ENCODE measurements around the gene CKS2.
A peak's percentile ranks its signal among the peaks of the same experiment; 100 is the strongest.

CKS2 gene

DNA sequence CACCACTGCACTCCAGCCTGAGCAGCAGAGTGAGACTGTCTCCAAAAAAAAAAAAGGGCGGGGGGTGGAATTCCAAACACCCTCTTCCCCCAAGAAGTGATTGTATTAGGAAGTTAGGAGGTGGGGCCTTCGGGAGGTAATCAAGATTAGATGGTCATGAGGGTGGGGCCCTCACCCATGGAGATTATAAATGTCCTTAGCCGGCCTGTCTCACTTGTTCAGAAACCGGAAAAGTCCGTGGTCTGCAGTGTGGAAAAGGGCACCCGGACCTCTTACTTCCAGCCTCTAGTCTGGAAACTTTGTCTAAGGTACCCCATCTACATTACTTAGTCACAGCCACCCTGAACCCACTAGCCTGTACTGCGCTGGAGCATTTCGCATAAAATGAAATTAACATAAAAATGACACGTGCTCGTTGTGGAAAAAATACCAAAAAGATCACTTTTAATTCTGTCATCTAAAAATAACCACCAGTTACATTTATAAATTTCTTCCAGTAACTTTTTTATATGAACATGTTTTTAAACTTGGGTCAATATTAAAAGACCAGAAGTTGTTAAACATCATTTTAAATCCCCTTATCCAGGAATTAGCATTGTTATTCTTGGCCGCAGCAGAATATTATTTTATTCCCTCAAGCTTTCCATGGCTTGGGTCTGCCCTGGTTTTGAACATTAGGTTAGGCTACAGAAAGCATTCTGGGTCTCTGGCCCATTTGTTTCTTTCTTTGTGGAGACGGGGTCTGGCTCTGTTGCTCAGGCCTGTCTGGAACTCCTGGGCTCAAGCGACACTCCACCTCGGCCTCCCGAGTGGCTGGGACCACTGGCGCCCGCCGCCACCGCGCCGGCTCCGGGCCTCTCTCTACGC, 1.2 kb upstream of the CKS2 start:
- ChIA-PET POLR2A (interaction anchor here (0.6 to 1.4 kb wide), 4 partner anchors 9 to 301 kb away, joined by 3 to 6 read pairs (median 4); partner anchors contain the start of gene SECISBP2), CTCF (interaction anchor here (1.0 kb wide), 1 partner anchor 9 kb away, joined by 3 read pairs; the partner anchor contains the start of gene SECISBP2)
- no peak for TF ChIP-seq TARDBP (IDR thresholded peaks at IDR 0.05)
- TF ChIP-seq ELF4 (IDR thresholded peaks at IDR 0.05), result no peak
- no peak for TF ChIP-seq SP1 (IDR thresholded peaks at IDR 0.05)
- 0 out of 2 replicates have a peak, but pooled peaks have one; percentile 12 for TF ChIP-seq NFRKB (IDR thresholded peaks at IDR 0.05)
- TF ChIP-seq L3MBTL2 (conservative IDR thresholded peaks at IDR 0.05), result 0 out of 2 replicates have a peak, but pooled peaks have one; percentile 15
- TF ChIP-seq FOXM1 (IDR thresholded peaks at IDR 0.05; ENCODE audit: borderline replicate concordance), result no peak
- no peak for TF ChIP-seq PKNOX1 (IDR thresholded peaks at IDR 0.05)
- no peak for TF ChIP-seq CTBP1 (IDR thresholded peaks at IDR 0.05; ENCODE audit: borderline replicate concordance)
- TF ChIP-seq FOXK2 (IDR thresholded peaks at IDR 0.05), result no peak
- TF ChIP-seq ARNT (IDR thresholded peaks at IDR 0.05), result no peak
- TF ChIP-seq ZNF384 (IDR thresholded peaks at IDR 0.05), result no peak
- TF ChIP-seq LEF1 (IDR thresholded peaks at IDR 0.05; ENCODE audit: borderline replicate concordance), result no peak
- DNase-seq (ENCODE audit: extremely low spot score), result no peak

DNA sequence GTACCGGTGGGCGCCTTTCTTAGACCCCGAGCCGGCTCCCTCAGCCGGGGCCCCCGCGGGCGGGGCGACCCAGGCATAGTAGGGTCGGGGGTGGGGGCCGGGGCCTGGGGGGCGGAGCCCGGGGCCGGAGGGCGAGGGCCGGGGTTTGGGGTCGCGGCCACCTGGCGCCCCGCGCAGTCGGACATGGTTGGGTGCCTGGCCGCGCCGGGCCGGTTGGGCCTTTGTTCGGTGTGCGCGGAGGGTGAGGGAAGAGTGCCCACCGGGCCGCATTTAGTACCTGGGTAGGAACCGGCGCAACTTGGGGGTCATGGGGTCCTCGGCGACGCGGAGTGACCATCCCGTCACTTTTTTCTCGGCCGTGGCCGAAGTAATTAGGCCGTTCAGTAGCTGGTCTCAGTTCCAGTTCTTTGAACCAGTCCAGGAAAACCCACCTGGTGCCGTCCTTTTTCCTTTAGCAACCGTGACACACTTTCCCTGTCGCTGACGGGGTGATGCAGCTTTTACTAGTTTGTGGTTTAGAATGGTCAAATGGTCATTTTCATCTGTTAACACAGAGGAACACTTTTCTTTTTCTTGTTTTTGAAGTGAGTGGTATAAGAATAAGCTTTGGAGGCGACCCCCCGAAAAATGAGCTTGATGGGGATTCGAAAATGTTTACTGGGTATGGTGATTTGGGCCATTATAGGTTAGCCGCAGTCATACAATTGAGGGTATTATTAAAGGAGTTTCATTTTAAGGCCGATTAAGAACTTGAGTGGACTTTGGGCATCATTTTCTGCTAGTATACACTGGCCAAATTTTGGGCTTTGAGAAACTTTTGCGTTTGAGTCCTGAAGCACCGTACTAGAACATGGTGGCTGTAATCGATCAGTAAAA, 589 bp downstream of the CKS2 start:
- ChIA-PET CTCF (no interaction called here), POLR2A (no interaction called here)
- TF ChIP-seq ZNF384 (IDR thresholded peaks at IDR 0.05) (no peak), SUZ12 (IDR thresholded peaks at IDR 0.05) (no peak), LEF1 (IDR thresholded peaks at IDR 0.05; ENCODE audit: borderline replicate concordance) (no peak), BHLHE40 (IDR thresholded peaks at IDR 0.05; ENCODE audit: borderline replicate concordance) (no peak), CTBP1 (IDR thresholded peaks at IDR 0.05; ENCODE audit: borderline replicate concordance) (no peak), FOXM1 (IDR thresholded peaks at IDR 0.05; ENCODE audit: borderline replicate concordance) (no peak), L3MBTL2 (conservative IDR thresholded peaks at IDR 0.05) (no peak), ARNT (IDR thresholded peaks at IDR 0.05) (no peak), FOXK2 (IDR thresholded peaks at IDR 0.05) (no peak), SP1 (IDR thresholded peaks at IDR 0.05) (no peak), TARDBP (IDR thresholded peaks at IDR 0.05) (no peak), NFRKB (IDR thresholded peaks at IDR 0.05) (no peak), HDGF (IDR thresholded peaks at IDR 0.05; ENCODE audit: borderline replicate concordance) (no peak), ELF4 (IDR thresholded peaks at IDR 0.05) (no peak)
- peak; percentile 19 for DNase-seq (ENCODE audit: extremely low spot score)

DNA sequence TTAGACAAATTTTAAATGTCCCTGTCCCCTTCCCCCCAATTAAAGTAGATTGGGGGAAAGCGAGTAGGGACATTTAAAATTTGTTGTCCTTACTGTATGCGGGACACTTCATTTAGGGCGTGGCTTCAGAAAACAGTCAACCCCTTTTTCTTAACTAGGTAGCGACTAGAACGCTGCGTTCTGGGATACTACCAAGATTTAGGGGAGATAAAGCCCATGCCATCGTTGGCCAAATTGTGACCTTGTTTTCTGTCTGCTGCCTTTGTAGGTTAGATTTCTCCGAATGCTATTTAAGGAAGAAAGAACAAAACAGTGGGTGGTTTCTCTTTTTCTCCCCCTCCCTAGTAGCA, 1.2 kb downstream of the CKS2 start:
- TF ChIP-seq BHLHE40 (IDR thresholded peaks at IDR 0.05; ENCODE audit: borderline replicate concordance), result no peak
- TF ChIP-seq ELF4 (IDR thresholded peaks at IDR 0.05), result no peak
- no peak for TF ChIP-seq SP1 (IDR thresholded peaks at IDR 0.05)
- TF ChIP-seq ARNT (IDR thresholded peaks at IDR 0.05), result no peak
- no peak for TF ChIP-seq LEF1 (IDR thresholded peaks at IDR 0.05; ENCODE audit: borderline replicate concordance)
- TF ChIP-seq NFRKB (IDR thresholded peaks at IDR 0.05), result no peak
- TF ChIP-seq SUZ12 (IDR thresholded peaks at IDR 0.05), result no peak
- TF ChIP-seq ZNF384 (IDR thresholded peaks at IDR 0.05), result no peak
- TF ChIP-seq HDGF (IDR thresholded peaks at IDR 0.05; ENCODE audit: borderline replicate concordance), result no peak
- TF ChIP-seq PKNOX1 (IDR thresholded peaks at IDR 0.05), result no peak
- CTCF ChIA-PET, result no interaction called here
- DNase-seq (ENCODE audit: extremely low spot score), result no peak
- POLR2A ChIA-PET, result no interaction called here

DNA sequence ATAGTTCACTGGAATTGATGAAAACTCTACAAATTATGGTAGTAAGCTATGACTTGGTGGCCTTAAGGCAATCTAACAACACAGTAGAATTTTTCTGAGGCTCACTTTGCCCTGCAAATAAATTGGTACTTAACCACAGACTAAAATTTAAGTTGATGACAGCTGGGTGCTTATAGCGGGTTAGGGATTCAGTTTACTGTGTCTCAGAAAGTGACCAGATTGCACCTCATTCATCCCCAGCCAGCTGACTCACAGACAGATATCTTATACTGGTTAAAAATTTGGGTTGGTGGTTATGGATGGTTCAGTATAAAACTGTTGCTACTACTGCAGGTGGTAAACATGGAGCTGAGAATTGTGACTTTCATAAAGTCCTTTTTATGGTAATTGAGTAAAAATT, 2.8 kb downstream of the CKS2 start:
- CTCF ChIA-PET, result no interaction called here

More for the DNA sequence above, 2.8 kb downstream of the CKS2 start:
- POLR2A ChIA-PET, result interaction anchor here (0.7 kb wide), 1 partner anchor 61 kb away, joined by 3 read pairs; no protein-coding TSS in a partner anchor
- DNase-seq (ENCODE audit: extremely low spot score), result no peak
- no peak for TF ChIP-seq BHLHE40 (IDR thresholded peaks at IDR 0.05; ENCODE audit: borderline replicate concordance)
- no peak for TF ChIP-seq ZNF384 (IDR thresholded peaks at IDR 0.05)
- no peak for TF ChIP-seq LEF1 (IDR thresholded peaks at IDR 0.05; ENCODE audit: borderline replicate concordance)
- TF ChIP-seq TARDBP (IDR thresholded peaks at IDR 0.05), result no peak
- TF ChIP-seq FOXK2 (IDR thresholded peaks at IDR 0.05), result no peak
- TF ChIP-seq ELF4 (IDR thresholded peaks at IDR 0.05), result no peak
- TF ChIP-seq L3MBTL2 (conservative IDR thresholded peaks at IDR 0.05), result no peak
- TF ChIP-seq NFRKB (IDR thresholded peaks at IDR 0.05), result no peak
- no peak for TF ChIP-seq PKNOX1 (IDR thresholded peaks at IDR 0.05)
- TF ChIP-seq SP1 (IDR thresholded peaks at IDR 0.05), result no peak
- no peak for TF ChIP-seq SUZ12 (IDR thresholded peaks at IDR 0.05)
- TF ChIP-seq CTBP1 (IDR thresholded peaks at IDR 0.05; ENCODE audit: borderline replicate concordance), result no peak
- no peak for TF ChIP-seq FOXM1 (IDR thresholded peaks at IDR 0.05; ENCODE audit: borderline replicate concordance)
- no peak for TF ChIP-seq ARNT (IDR thresholded peaks at IDR 0.05)
- TF ChIP-seq HDGF (IDR thresholded peaks at IDR 0.05; ENCODE audit: borderline replicate concordance), result no peak
- no peak for TF ChIP-seq FOXA1 (IDR thresholded peaks at IDR 0.05)

Measured in HEK293T (cell line).